NCI-H748 (cell line): ENCODE results near the gene UNC5C.
A peak's percentile ranks its signal among the peaks of the same experiment; 100 is the strongest.

Experiments used
- DNase-seq: peaks from one replicate; lab custom pipeline; 2025; ENCODE audit not compliant: unreplicated experiment; lab: John Stamatoyannopoulos, UW

Gene UNC5C

DNA sequence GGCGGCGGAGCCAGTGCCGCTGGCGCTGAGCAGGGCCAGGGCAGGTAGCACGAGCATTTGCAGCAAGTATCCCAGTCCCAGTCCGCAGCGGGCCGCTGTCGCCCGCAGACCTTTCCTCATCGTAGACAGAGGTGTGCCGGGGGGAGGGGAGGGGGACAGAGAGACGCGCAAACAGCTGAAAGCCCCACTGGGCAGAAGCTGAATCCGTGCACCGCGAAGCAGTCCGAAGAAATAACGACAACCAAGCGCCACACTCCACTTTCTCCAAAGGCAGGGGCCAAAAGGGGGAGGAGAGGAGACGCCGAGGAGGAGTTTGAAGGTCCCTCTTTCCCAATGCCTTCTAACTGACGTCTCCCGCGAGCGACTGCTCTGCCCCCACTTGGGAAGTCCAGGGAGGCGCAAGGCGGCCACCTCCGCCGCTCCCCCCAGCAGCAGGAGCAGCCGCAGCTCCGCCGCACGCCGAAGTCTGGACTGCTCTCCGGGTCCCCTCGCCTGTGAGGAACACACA is at the start of gene UNC5C:
TSS of gene UNC5C (minus strand) at position 236 of the 508 bp plus-strand sequence.
- DNase-seq = peak; percentile 64

DNA sequence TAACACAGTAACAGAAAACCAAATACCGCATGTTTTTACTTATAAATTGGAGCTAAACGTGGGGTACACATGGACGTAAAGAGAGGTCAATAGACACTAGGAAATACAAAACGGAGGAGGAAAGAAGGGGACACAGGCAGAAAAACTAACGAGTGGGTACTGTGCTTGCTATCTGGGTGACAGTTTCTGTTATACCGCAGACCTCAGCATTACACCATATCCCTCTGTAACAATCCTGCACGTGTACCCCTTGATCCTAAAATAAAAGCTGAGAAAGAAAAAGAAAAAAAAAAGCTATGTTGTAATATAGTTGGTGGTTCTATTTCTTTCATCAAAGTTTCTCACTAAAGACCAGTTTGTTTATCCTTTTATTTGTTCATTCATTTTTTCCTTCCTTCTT is 47.9 kb upstream of the UNC5C start:
- DNase-seq = no peak

DNA sequence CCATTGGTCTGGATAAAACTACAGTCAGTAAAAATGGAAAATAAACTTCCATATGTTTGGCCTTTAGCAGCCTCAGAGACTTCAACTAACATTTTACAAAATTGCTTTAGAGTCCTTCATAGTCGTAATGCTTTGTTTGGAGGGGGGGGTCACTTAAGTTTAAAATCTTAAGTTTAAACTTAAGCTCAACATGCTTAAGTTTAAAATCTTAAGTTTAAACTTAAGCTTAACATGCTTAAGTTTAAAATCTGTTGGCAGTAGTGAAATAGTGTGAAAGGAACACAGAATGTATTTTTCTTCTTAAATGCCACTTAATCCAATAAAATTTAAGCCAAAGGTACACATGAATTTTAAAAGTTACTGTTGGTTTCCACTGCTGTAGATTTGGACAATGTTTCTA is 45.9 kb upstream of the UNC5C start:
- no peak for DNase-seq

DNA sequence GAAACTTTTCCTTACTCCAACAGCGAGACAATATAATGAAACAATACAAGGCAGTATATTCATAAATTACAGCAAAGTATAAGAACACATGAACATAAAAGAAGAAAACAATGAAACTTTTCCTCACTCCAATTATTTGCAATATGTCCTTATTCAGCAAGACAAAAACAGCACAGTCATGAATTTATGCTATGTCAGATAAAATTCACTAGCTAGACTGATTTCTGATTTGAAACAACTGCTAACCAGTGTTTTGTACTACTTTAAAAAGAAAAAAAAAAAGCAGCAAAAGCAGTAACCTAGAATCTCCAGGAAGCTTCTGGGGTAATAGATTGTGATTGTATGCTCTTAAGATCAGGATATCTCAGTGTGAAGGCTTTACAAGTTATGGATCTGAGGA is 45.2 kb upstream of the UNC5C start:
- DNase-seq = no peak

DNA sequence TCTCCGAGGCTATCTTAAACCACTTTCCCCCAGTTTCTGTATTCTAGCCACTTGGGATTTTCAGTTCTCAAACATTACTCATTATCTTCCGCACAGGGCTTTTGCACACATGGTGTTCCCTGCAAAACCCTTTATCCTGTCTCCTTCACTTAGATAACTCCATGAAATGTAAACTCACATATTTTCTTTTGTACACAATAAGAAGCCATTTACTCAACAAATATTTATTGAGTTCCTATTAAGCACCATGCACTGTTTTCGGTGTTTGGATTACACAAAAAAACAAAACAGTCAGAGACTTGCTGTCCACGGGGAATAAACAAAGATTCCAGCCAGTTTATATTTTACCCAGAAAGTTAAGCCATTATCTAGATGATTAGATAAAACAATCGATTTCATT is 42.5 kb upstream of the UNC5C start:
- peak; percentile 0 for DNase-seq

DNA sequence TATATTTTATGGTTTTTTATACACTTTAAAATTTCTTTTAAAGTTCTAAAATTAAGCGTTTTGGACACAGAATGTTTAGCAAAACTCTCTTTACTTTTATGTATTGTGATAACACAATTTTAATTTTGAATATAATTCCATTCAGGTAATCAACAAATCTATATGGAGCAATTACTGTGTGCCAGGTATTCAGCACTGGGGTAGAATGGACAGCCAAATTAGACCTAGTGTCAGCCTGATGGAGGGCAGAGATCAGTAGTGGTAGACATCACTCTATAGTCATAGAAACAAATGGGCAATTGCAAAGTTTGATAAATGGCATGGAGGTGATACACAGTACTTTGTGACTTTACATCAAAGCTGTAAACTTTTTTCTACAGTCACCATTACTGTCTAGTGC is 41.8 kb upstream of the UNC5C start:
- no peak for DNase-seq

DNA sequence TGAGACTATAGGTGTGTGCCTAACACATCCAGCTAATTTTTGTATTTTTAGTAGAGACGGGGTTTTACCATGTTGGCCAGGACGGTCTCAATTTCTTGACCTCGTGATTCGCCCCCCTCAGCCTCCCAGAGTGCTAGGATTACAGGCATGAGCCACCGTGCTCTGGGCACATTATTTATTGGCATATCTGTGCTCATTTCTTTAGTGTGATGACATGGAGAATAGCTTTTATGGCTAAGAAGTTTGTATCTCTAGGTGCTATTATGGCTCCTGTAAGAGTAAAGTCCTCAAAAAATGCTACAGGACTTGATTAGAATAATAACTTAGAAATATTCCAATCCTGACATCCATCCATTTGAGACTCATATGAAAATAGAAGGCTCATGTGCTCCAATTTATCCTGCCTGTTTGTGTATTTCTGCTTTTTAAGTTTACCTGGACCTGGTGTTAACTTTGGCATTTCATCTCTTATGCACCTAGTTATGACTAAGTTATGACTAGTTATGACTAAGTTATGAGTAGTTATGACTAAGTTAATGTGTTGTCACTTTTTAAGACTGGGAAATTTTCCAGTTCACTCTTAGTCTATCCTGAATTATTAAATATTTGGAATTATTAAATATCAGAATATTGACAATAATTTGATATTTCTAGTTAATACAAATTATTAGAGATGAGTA is 36.4 kb upstream of the UNC5C start:
- no peak for DNase-seq

DNA sequence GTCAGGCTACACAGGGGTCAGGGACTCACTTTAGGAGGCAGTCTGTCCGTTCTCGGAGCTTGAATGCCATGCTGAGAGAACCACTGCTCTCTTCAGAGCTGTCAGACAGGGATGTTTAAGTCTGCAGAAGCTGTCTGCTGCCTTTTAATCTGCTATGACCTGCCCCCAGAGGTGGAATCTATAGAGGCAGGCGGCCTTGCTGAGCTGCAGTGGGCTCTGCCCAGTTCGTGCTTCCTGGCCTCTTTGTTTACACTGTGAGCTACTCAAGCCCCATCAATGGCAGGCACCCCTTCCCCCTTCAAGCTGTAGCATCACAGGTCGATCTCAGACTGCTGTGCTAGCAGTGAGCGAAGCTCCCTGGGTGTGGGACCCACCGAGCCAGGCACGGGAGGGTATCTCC is 31.5 kb upstream of the UNC5C start:
- peak; percentile 0 for DNase-seq

DNA sequence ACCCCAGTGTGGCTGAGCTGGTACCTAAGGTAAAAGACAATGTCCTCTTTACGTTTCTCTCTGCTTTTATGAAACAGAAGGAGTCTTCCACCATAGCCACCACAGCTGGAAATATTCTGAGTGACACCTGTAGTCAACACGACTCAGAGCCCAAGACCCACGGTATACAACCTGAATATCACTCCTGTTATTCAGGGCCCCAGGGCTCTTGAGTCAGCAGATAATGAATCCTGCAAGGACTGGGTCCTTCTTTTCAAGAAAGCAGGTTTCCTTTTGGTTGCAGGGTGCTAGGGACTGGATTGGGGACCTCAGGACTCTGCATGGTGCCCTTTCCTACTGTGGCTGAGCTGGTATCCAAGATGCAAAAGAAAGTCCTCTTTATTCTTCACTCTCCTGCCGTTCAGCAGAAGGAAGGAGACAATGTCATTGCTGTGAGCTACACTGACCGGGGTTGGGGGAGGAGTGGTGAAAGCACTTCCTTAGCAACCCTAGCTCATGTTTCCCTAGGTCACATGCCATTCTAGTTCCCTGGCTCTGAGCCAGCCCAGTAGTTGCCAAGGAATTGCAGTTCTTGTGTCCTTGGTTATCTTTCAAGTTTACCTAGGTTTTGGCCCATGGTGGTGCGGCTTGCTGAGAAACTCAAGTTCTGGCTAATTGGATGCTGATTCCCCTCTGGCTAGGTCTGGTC is 23.7 kb upstream of the UNC5C start:
- DNase-seq = peak; percentile 67

DNA sequence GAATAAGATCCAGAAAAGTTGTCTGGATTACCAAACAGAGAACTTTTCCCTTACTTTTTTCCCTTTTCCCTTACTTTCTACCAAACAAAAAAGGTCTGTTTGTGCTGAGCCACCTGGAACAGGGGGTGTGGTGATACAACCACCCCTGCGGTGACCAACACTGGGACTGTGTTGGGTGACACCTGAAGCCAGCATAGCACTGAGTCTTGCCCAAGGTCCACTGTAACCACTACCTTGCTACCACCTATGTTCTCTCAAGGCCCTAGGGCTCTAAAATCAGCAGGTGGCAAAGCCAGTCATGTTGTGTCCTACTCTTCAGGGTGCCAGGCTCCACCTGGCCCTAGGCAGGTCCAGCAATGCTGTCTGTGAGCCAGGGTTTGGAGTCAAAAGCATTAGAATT is 22.8 kb upstream of the UNC5C start:
- DNase-seq = no peak

DNA sequence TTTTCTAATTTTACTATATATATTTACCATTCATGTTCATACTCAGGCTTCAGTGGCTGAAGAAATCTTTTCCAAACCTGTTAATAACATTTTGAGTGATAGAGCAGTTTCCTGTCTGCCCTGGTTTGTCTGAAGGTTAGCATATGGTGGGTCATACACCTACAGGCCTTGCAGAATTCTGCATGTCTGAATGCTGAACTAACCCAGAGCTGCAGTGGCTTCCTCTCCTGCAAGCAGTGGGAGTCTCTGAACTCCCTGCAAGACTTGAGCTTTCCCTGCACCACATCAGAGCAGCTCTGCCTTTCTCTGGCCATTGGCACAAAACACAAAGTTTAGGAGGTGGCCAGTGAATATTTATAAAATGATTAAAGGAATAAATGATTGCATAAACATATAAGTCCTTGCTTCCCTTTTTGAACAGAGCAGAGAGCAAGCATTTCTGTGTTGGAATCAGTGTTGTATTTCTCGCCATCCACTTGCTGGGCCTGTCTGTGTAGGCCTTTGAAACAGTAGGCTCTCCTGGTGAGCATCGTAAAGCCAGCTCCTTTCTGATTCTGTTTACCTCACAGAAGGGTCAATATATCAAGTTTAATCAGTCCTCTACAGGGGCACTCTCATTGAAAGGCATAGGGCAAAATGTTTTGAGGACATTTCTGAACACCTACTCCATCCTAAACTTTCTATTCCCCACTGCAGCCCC is 15.0 kb upstream of the UNC5C start:
- no peak for DNase-seq

DNA sequence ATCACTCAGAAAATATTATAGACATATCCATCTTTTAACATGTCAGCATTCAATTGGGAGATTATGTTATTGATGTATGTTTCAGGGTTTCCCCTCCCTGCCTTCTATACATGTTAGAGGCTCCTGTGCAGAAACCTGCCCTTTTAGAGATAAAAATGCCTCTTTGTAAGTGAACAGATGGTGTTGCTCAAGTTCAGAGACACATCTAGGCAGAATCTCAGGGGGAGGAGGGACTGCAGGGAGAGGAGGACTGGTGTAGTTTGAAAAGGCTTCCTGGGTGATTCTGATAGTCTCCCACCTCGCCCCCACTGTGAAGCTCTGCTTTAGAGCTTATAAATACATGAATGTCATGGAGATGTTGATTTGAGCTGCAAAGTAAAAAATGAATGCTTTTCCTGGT is 12.0 kb upstream of the UNC5C start:
- no peak for DNase-seq

DNA sequence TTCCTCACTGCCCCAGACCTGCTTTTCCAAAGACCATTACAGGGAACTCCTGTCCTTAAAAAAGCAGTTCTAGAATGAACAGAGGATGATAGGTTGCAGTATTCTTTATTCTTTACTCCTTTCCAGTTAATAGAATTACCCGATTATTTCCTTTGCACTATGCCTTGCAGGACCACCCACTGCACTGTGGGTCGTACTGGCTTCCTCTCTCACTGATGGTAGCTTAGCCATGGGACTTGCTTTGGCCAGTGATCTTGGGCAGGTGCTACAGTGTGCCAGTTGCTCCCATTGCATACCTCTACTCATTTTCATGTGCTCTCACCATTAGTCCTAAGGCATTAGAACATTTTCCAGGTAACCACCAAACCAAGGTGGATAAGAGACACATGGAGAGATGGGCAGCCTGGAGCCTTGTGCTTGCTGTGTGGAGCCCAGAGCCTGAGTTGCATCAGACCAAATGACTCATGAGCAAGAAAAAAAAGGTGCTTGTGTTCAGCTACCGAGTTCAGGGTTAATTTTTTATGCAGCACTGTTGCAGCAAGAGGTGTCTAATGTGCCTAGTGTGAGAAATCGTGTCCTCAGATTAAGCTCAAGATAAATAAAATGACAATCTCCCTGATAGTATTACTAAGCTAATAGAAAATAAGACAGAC is 7.6 kb upstream of the UNC5C start:
- DNase-seq = no peak

DNA sequence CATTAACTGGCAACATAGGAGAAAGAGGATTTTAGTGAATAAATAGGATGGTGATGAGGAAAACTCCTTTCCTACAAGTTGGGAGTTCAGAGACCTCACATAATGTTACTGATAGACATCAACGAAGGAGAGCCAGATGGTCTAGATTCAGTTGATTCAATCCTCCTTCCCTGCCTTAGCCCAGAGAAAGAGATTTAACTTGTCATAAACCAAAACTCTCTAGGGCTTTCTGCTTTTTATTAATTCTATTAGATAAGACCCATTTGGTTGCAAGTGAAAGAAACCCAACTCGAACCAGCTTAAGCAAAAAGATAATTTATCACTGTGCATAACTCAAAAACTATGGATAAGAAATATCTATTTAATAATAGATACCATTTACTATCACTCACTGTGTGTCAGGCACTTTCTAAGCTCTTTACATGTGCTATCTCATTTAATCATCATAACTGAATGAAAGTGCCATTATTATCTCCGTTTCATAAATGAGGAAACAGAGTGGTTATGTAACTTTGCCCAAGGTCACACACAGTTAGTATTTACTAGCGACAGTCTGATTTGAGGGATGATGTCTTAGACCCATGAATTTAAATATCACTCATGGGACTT is 4.3 kb upstream of the UNC5C start:
- no peak for DNase-seq

DNA sequence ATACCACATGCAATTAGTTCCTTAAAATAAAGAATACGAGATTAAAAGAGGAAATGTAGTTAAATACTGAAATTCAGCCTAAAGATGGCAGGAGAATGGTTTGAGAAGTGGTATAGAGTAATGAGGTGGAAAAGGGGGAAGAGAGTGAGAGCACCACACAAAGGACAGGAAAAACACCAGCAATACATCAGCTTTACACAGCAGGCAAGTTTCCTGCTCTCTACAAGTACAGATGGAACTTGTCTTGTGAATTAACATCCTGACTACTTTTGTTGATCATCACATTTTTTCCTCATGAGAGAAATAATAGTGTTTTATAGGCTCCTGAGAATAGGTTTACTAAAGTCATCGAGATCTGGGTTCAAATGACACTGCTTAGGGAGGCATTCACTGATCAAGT is 2.9 kb upstream of the UNC5C start:
- DNase-seq = no peak

DNA sequence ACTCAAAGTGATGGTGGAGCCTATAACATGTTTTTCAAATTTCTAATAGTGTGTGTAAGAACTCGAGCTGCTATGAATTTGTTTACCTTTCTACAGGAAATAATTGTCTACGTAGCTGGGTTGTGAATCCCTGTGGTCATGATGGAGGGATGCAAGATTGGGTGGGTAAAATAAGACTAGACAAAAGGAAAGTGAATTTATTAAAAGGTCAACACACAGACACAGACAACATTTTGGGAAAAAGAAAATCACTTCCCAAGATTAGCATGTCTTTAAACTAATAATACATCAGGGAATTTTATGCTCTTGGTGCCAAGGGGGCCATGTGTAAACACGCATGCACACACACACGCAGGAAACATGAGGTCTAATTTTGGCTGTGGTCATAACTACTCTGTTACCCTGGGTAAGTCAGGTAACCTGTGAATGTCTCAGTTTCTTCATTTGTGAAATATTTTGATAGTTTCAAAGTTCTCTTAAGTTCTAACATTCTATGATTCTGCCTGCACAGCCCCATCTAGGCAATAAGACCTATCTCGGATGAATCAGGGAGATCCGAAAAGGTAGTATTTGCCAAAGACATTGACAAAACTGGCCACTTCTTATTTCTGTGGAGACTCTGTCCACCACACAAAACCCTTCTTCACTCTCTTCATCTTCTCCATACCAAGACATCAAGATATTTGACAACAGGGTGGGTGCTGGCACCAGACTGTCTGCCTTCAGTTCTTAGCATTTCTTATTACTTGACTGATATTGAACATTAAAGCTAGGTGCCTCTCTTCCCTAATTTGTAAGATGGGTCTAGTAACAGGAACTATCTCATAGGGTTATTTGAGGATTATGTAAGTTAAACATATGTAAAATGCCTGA is 1.6 kb upstream of the UNC5C start:
- DNase-seq = no peak

DNA sequence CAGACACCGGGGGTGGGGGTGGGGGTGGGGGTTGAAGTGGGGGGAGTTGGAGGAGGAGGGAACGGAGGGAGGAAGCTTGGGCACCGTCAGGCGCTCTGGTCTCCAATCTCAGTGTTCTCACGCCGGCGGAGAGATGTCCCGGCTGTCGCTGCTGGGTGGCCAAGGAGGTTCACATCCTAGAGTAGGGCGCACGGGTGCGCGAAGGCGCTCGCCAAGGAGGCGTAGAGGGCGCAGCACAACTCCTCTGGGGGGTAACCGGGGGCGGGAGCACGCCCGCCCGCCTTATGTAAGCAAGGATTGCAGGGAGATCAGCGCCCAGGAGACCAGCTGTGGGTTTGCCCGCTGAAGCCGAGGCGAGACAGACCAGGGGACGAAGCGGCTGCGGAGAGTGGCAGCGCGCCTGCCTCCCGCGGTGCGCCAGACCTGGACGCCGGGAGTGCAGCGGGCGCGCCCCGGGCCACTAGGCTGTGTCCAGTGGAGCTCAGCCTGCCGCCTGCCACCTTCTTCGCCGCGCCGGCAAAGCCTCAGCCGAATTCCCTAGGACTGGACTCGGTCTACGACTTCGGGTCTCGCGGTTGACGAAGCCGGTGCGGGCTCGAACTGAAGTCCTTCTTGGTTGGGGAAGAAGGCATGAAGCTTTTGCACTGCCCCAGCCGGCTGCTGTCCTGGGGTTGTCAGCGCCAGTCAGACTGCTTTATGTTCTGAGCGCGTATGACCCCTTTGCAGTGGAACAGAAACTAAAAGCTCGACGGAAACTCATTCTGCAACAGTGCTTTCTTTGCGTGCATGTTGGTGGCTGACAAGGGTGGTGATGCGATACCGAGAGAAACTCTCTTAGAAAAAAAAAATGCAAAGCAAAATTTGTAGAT is 707 bp upstream of the UNC5C start:
- peak; percentile 62 for DNase-seq

DNA sequence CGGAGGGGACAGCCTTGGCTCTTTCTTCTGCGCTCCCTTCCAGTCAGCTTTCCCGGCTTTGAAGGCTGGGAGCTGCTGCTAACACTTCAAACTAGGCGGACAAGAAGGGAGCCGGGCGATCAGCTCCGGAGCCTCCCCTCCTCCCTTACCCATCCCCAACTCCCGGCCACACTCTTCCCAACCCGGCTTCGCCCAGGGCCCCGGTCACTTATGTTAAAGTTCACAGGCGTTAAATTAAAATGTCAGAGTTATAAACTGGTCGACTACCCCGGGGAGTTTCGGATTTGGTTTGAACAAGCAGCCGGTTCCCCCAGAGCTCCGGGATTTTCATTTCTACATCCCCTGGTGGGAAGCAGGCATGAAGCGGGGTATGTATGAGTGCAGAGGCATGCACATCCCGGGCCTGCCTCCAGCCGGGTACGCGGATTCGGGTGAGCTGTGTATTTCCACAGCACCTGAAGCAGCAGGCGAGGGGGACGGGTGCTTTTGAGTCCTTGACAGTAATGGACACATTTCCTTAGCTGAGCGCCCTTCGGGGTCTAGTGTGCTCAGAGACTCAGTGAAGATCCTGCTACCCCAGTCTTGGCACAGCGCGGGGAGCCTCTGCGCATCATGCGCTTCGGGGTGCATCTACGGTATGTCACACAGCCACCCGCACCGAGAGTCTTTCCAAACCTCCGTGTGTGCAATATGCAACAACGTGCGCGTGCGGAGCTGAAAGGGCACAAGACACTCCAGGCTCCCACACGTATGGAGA is 880 bp downstream of the UNC5C start:
- DNase-seq = peak; percentile 50
